Lower lobe of right lung (tissue), 2 donors: ENCODE data around the gene PLA2G4F. TPM values are rescaled to one million over a fixed set of nuclear protein-coding genes. Genes with fewer than 3 reads are reported as not detected.
A peak's percentile ranks its signal among the peaks of the same experiment; 100 is the strongest.

Experiments used
- ATAC-seq, 2 donors: fragments of 200-7000 bp; cut with Tn5 transposase; one replicate each; pipeline ENCODE4 v1.9.1; 2020 to 2022; ENCODE audit warnings: mild to moderate bottlenecking in 2 of 2, moderate library complexity in 2 of 2
- DNase-seq: peaks from one replicate; pipeline ENCODE4 v3.0.0-alpha.2; 2020
- H3K27ac ChIP-seq: fragments of 200-600 bp; one replicate; pipeline ENCODE4 v1.8.0; 2022
- H3K27me3 ChIP-seq: fragments of 200-600 bp; one replicate; pipeline ENCODE4 v1.8.0; 2022; ENCODE audit warnings: low read depth
- H3K36me3 ChIP-seq: fragments of 200-600 bp; one replicate; pipeline ENCODE4 v1.8.0; 2022; ENCODE audit warnings: mild to moderate bottlenecking
- H3K4me1 ChIP-seq: fragments of 200-600 bp; one replicate; pipeline ENCODE4 v1.8.0; 2022
- H3K4me3 ChIP-seq: fragments of 200-600 bp; one replicate; pipeline ENCODE4 v1.8.0; 2022; ENCODE audit warnings: mild to moderate bottlenecking
- H3K9me3 ChIP-seq: fragments of 200-600 bp; one replicate; pipeline ENCODE4 v1.8.0; 2022
- CTCF ChIP-seq: fragments of 200-600 bp; IDR thresholded peaks from one replicate; pipeline ENCODE4 v1.8.0; 2022; ENCODE audit warnings: antibody characterized with exemption, mild to moderate bottlenecking
- intact Hi-C: fragments of 100-400 bp; cut with DNase I; formaldehyde crosslinking; loops from one replicate; pipeline ENCODE4 v1.11.0; 2022
- total RNA-seq: library from RNA; stranded (reverse); fragmentation: NEBNext Ultra II Directional; extraction: Animal tissue kit (Norgen Biotek cat#: 25700); gene quantifications from one replicate; pipeline ENCODE4 v1.2.1, GENCODE V29; 2021
- donor health status: DM: no; HTN: yes; CAD: no; lungs with severe emphysema.

The PLA2G4F gene
- total RNA-seq, 1 donor from 2014 or later = 99.0 TPM

GRCh38 chr15:42178056-42178455 is 21.6 kb upstream of the PLA2G4F start:
- H3K27ac ChIP-seq = no peak overlapping the region
- no peak overlapping the region for H3K4me3 ChIP-seq
- H3K4me1 ChIP-seq = peaks cover 4% of the 10 kb centered on the region
- peaks cover 98% of the 10 kb centered on the region for H3K36me3 ChIP-seq
- DNase-seq (no peak), ATAC-seq (no peak)
- H3K9me3 ChIP-seq = no peaks in the 10 kb centered on the region
- H3K27me3 ChIP-seq = no peaks in the 10 kb centered on the region
- intact Hi-C loops = no loop called here
- no peak for TF ChIP-seq CTCF

- H3K36me3 ChIP-seq = peaks cover 97% of the 10 kb centered on the region
- no peak overlapping the region for H3K27ac ChIP-seq
- no peaks in the 10 kb centered on the region for H3K9me3 ChIP-seq
- intact Hi-C loops = no loop called here
- no peaks in the 10 kb centered on the region for H3K27me3 ChIP-seq
- no peak for TF ChIP-seq CTCF
- H3K4me3 ChIP-seq = no peak overlapping the region
- peaks cover 6% of the 10 kb centered on the region for H3K4me1 ChIP-seq
- ATAC-seq = no peak
- DNase-seq = no peak
These were observed 19.2 kb upstream of the PLA2G4F start for GRCh38 chr15:42175671-42176070.

- intact Hi-C loops = no loop called here
- H3K27me3 ChIP-seq = no peaks in the 10 kb centered on the region
- TF ChIP-seq CTCF = no peak
- H3K36me3 ChIP-seq = peaks cover 99% of the 10 kb centered on the region
- no peak overlapping the region for H3K27ac ChIP-seq
- H3K4me3 ChIP-seq = no peak overlapping the region
- peaks cover 6% of the 10 kb centered on the region for H3K4me1 ChIP-seq
- DNase-seq (no peak), ATAC-seq (no peak)
- H3K9me3 ChIP-seq = no peaks in the 10 kb centered on the region
These were observed 16.0 kb upstream of the PLA2G4F start for GRCh38 chr15:42172475-42172874.

- no peaks in the 10 kb centered on the region for H3K27me3 ChIP-seq
- H3K27ac ChIP-seq = no peak overlapping the region
- no peak for ATAC-seq
- intact Hi-C loops = no loop called here
- no peaks in the 10 kb centered on the region for H3K9me3 ChIP-seq
- peaks cover 99% of the 10 kb centered on the region for H3K36me3 ChIP-seq
- peaks cover 6% of the 10 kb centered on the region for H3K4me1 ChIP-seq
- DNase-seq = no peak
- no peak for TF ChIP-seq CTCF
- H3K4me3 ChIP-seq = no peak overlapping the region
These were observed 15.4 kb upstream of the PLA2G4F start for GRCh38 chr15:42171795-42172194.

- Histone ChIP-seq H3K36me3 (peaks cover 99% of the 10 kb centered on the region), H3K27ac (peak overlapping the region; percentile 2), H3K4me1 (peaks cover 6% of the 10 kb centered on the region), H3K4me3 (no peak overlapping the region), H3K9me3 (no peaks in the 10 kb centered on the region), H3K27me3 (no peaks in the 10 kb centered on the region)
- intact Hi-C loops = no loop called here
- DNase-seq (no peak), ATAC-seq (peak; percentile 48 to 49)
- TF ChIP-seq CTCF = no peak
These were observed 14.7 kb upstream of the PLA2G4F start for GRCh38 chr15:42171122-42171521.
